HCT116 (cell line): ENCODE results near the gene SPDEF. TPM values are rescaled to one million over a fixed set of nuclear protein-coding genes. Genes with fewer than 3 reads are reported as not detected.

Experiments used
- ATAC-seq: fragments of 200-7000 bp; cut with Tn5 transposase; 2 replicates; pipeline ENCODE4 v1.9.1; 2020; ENCODE audit warnings: mild to moderate bottlenecking, moderate library complexity
- BruUV-seq: library from RNA; stranded (reverse); fragments of 400-500 nt; replicated peaks from 2 replicates; lab custom pipeline; 2021; lab: Mats Ljungman, UMichigan
- CTCF ChIA-PET: fragments of 300-600 bp; sonication (Branson Sonifier 250); formaldehyde crosslinking; loops from one replicate; lab custom pipeline; 2021; ENCODE audit warnings: antibody characterized with exemption; lab: Charles Lee
- POLR2A ChIA-PET: fragments of 300-600, 350-600 bp; sonication (Branson Sonifier 250); formaldehyde crosslinking; loops from one replicate; lab custom pipeline; 2021; ENCODE audit warnings: antibody characterized with exemption; lab: Charles Lee
- RAD21 ChIA-PET, 2 experiments: fragments of 300-600 bp; sonication (Branson Sonifier 250); formaldehyde crosslinking; loops; one replicate each; lab custom pipeline; 2023; ENCODE audit warnings: low total read pairs in 2 of 2; ENCODE audit not compliant: uncharacterized antibody in 2 of 2, unreplicated experiment in 2 of 2, low non-redundant PET in 1 of 2; lab: Charles Lee
- DNase-seq: peaks from one replicate; pipeline ENCODE4 v3.0.0-alpha.2; 2010; ENCODE audit warnings: low read depth, low spot score
- H2AFZ ChIP-seq: fragments of 200-600 bp; shearing (Covaris generic), sonication (generic); 2 replicates; pipeline ENCODE4 v1.6.1; 2017; ENCODE audit warnings: low read depth, mixed run types, mixed read lengths, antibody characterized with exemption, low read length; ENCODE audit not compliant: poor library complexity, severe bottlenecking
- H3K27ac ChIP-seq: 2 replicates; pipeline ENCODE4 v1.5.1; 2012; ENCODE audit warnings: low read depth, low read length
- H3K27me3 ChIP-seq: fragments of 200-600 bp; sonication (generic); 2 replicates; pipeline ENCODE4 v1.6.1; 2016; ENCODE audit warnings: mixed run types, low read length, mixed read lengths; ENCODE audit not compliant: insufficient read depth
- H3K36me3 ChIP-seq, 2 experiments: fragments of 200-500 bp in 1 of 2; fragments of 200-600 bp in 1 of 2; sonication (Bioruptor generic) in 1 of 2; sonication (generic) in 1 of 2; 2 replicates each; pipeline versions ENCODE4 v1.5.1 to v1.6.1; 2014 to 2016; ENCODE audit warnings: low read length in 2 of 2, inconsistent platforms in 1 of 2, mixed read lengths in 1 of 2, mixed run types in 1 of 2; ENCODE audit not compliant: insufficient read depth in 2 of 2, control insufficient read depth in 1 of 2
- H3K4me1 ChIP-seq, 2 experiments: fragments of 200-600 bp in 1 of 2; sonication (generic) in 1 of 2; 2 replicates each; pipeline versions ENCODE4 v1.5.1 to v1.6.1; 2012 to 2017; ENCODE audit warnings: low read length in 2 of 2, inconsistent platforms in 1 of 2, mild to moderate bottlenecking in 1 of 2, mixed read lengths in 1 of 2, mixed run types in 1 of 2, moderate library complexity in 1 of 2; ENCODE audit not compliant: insufficient read depth in 2 of 2, control insufficient read depth in 1 of 2
- H3K4me2 ChIP-seq: fragments of 200-600 bp; sonication (generic); 2 replicates; pipeline ENCODE4 v1.6.1; 2017; ENCODE audit warnings: mixed run types, low read length, mixed read lengths
- H3K4me3 ChIP-seq, 2 experiments: fragments of 200-600 bp in 1 of 2; sonication (generic) in 1 of 2; replicated peaks in 1 of 2; 2 replicates each; pipeline ENCODE4 v1.5.1; 2011 to 2016; ENCODE audit warnings: low read length in 2 of 2, control low read depth in 1 of 2, low read depth in 1 of 2, mild to moderate bottlenecking in 1 of 2, mixed read lengths in 1 of 2, mixed run types in 1 of 2
- H3K79me2 ChIP-seq: fragments of 200-600 bp; sonication (generic); 2 replicates; pipeline ENCODE4 v1.6.1; 2017; ENCODE audit warnings: mild to moderate bottlenecking, mixed run types, low read length, moderate library complexity, mixed read lengths; ENCODE audit not compliant: insufficient read depth
- H3K9ac ChIP-seq: fragments of 200-600 bp; sonication (generic); 2 replicates; pipeline ENCODE4 v1.6.1; 2016; ENCODE audit warnings: low read length, mixed read lengths
- H3K9me2 ChIP-seq: fragments of 200-600 bp; sonication (generic), shearing (Covaris generic); 2 replicates; pipeline ENCODE4 v1.6.1; 2017; ENCODE audit warnings: mixed run types, mild to moderate bottlenecking, moderate library complexity; ENCODE audit not compliant: insufficient read depth
- H3K9me3 ChIP-seq, 2 experiments: fragments of 200-500 bp in 1 of 2; fragments of 200-600 bp in 1 of 2; sonication (Bioruptor generic) in 1 of 2; sonication (generic) in 1 of 2; 2 replicates each; pipeline ENCODE4 v1.6.1; 2014 to 2017; ENCODE audit warnings: low read length in 2 of 2, mixed read lengths in 2 of 2, inconsistent platforms in 1 of 2, low read depth in 1 of 2, mild to moderate bottlenecking in 1 of 2, mixed run types in 1 of 2, moderate library complexity in 1 of 2; ENCODE audit not compliant: control insufficient read depth in 1 of 2, insufficient read depth in 1 of 2
- H4K20me1 ChIP-seq: fragments of 200-600 bp; sonication (generic), shearing (Covaris generic); 2 replicates; pipeline ENCODE4 v1.6.1; 2017; ENCODE audit warnings: mixed run types, mild to moderate bottlenecking, moderate library complexity; ENCODE audit not compliant: insufficient read depth
- ELF1 ChIP-seq: IDR thresholded peaks from 2 replicates; pipeline ENCODE4 v1.6.1; 2012; ENCODE audit warnings: low read depth, borderline replicate concordance
- EZH2 ChIP-seq: fragments of 200-600 bp; sonication (generic); IDR thresholded peaks from 2 replicates; pipeline ENCODE4 v1.6.1; 2017; ENCODE audit warnings: antibody characterized with exemption, mixed run types
- RAD21 ChIP-seq: IDR thresholded peaks from 2 replicates; pipeline ENCODE4 v1.6.1; 2012; ENCODE audit warnings: low read depth, mild to moderate bottlenecking
- SIN3A ChIP-seq: IDR thresholded peaks from 2 replicates; pipeline ENCODE4 v1.6.1; 2012; ENCODE audit warnings: low read depth
- ZNF274 ChIP-seq: fragments of 200-500 bp; sonication (Bioruptor generic); IDR thresholded peaks from 2 replicates; pipeline ENCODE4 v1.6.1; 2014; ENCODE audit warnings: mild to moderate bottlenecking, low read depth, low read length, inconsistent platforms
- intact Hi-C: fragments of 100-400 bp; cut with micrococcal nuclease; formaldehyde crosslinking; loops from 2 replicates; pipeline ENCODE4 v1.10.0; 2022
- total RNA-seq: library from RNA; stranded (reverse); gene quantifications from one replicate; pipeline ENCODE4 v1.2.1, GENCODE V29; 2021; ENCODE audit not compliant: unreplicated experiment
- TF ChIP-seq, protein P1 (sequence below), 3 experiments: fragments of 200-600 bp in 1 of 3; sonication (generic) in 1 of 3; IDR thresholded peaks in 2 of 3; conservative IDR thresholded peaks in 1 of 3; 2 replicates each; pipeline ENCODE4 v1.5.1; 2012 to 2017; ENCODE audit warnings: low read depth in 2 of 3, low read length in 2 of 3, antibody characterized with exemption in 1 of 3, borderline replicate concordance in 1 of 3, control low read depth in 1 of 3, mild to moderate bottlenecking in 1 of 3, mixed read lengths in 1 of 3, mixed run types in 1 of 3, moderate library complexity in 1 of 3; ENCODE audit not compliant: insufficient read depth in 1 of 3
- TF ChIP-seq, protein P2 (sequence below): IDR thresholded peaks from 2 replicates; pipeline ENCODE4 v1.6.1; 2012
- TF ChIP-seq, protein P3 (sequence below): IDR thresholded peaks from 2 replicates; pipeline ENCODE4 v1.6.1; 2012; ENCODE audit warnings: low read depth

Gene SPDEF
- total RNA-seq, 1 experiment from 2014 or later = 0.39 TPM

DNA sequence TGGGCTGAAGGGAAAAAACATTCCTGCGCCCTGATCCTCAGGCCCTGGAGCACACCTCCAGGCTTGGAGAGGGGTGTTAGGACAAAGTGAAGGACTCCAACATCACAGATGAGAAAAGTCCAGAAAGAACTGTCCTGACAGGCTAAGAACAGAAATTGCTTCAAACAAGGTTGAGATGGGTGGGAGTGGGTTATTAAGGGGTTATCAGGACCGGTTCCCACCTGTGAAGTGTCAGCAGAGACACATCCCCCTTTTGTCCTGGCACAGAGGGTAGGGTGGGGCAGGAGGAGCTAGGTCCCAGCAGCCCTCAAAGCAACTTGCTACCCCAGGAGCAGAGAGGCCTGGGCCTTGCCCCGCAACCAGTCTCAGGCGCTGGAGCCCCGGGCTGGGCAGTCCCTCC is 3.5 kb downstream of the SPDEF start:
- Histone ChIP-seq H3K27ac (no peak overlapping the region), H3K9me2 (no peaks in the 10 kb centered on the region), H3K9me3 (no peaks in the 10 kb centered on the region), H3K4me3 (no peak overlapping the region), H3K4me2 (no peak overlapping the region), H3K36me3 (no peaks in the 10 kb centered on the region), H3K4me1 (peaks cover 5 to 6% of the 10 kb centered on the region in 2 experiments), H2AFZ (no peak overlapping the region), H3K27me3 (no peaks in the 10 kb centered on the region), H3K79me2 (no peaks in the 10 kb centered on the region), H3K9ac (no peak overlapping the region), H4K20me1 (no peaks in the 10 kb centered on the region)
- TF ChIP-seq EZH2 (no peak), ELF1 (no peak), ZNF274 (no peak), SIN3A (no peak), RAD21 (no peak)
- TF ChIP-seq, protein P1, sequence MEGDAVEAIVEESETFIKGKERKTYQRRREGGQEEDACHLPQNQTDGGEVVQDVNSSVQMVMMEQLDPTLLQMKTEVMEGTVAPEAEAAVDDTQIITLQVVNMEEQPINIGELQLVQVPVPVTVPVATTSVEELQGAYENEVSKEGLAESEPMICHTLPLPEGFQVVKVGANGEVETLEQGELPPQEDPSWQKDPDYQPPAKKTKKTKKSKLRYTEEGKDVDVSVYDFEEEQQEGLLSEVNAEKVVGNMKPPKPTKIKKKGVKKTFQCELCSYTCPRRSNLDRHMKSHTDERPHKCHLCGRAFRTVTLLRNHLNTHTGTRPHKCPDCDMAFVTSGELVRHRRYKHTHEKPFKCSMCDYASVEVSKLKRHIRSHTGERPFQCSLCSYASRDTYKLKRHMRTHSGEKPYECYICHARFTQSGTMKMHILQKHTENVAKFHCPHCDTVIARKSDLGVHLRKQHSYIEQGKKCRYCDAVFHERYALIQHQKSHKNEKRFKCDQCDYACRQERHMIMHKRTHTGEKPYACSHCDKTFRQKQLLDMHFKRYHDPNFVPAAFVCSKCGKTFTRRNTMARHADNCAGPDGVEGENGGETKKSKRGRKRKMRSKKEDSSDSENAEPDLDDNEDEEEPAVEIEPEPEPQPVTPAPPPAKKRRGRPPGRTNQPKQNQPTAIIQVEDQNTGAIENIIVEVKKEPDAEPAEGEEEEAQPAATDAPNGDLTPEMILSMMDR (IDR thresholded peaks at IDR 0.05 in 2 of 3, conservative IDR thresholded peaks at IDR 0.05 in 1 of 3; ENCODE audit: borderline replicate concordance in 1 of 3, insufficient read depth in 1 of 3, low read depth in 2 of 3, low read length in 2 of 3) = no peak
- TF ChIP-seq, protein P2, sequence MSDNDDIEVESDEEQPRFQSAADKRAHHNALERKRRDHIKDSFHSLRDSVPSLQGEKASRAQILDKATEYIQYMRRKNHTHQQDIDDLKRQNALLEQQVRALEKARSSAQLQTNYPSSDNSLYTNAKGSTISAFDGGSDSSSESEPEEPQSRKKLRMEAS = no peak
- TF ChIP-seq, protein P3, sequence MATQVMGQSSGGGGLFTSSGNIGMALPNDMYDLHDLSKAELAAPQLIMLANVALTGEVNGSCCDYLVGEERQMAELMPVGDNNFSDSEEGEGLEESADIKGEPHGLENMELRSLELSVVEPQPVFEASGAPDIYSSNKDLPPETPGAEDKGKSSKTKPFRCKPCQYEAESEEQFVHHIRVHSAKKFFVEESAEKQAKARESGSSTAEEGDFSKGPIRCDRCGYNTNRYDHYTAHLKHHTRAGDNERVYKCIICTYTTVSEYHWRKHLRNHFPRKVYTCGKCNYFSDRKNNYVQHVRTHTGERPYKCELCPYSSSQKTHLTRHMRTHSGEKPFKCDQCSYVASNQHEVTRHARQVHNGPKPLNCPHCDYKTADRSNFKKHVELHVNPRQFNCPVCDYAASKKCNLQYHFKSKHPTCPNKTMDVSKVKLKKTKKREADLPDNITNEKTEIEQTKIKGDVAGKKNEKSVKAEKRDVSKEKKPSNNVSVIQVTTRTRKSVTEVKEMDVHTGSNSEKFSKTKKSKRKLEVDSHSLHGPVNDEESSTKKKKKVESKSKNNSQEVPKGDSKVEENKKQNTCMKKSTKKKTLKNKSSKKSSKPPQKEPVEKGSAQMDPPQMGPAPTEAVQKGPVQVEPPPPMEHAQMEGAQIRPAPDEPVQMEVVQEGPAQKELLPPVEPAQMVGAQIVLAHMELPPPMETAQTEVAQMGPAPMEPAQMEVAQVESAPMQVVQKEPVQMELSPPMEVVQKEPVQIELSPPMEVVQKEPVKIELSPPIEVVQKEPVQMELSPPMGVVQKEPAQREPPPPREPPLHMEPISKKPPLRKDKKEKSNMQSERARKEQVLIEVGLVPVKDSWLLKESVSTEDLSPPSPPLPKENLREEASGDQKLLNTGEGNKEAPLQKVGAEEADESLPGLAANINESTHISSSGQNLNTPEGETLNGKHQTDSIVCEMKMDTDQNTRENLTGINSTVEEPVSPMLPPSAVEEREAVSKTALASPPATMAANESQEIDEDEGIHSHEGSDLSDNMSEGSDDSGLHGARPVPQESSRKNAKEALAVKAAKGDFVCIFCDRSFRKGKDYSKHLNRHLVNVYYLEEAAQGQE = no peak
- BruUV-seq = no TSS peak
- ChIA-PET POLR2A (no interaction called here), RAD21 (no interaction called here), CTCF (no interaction called here)
- no peak for ATAC-seq
- intact Hi-C loops = no loop called here
- no peak for DNase-seq
